ENCODE measurements around the gene SV2B.

DNA sequence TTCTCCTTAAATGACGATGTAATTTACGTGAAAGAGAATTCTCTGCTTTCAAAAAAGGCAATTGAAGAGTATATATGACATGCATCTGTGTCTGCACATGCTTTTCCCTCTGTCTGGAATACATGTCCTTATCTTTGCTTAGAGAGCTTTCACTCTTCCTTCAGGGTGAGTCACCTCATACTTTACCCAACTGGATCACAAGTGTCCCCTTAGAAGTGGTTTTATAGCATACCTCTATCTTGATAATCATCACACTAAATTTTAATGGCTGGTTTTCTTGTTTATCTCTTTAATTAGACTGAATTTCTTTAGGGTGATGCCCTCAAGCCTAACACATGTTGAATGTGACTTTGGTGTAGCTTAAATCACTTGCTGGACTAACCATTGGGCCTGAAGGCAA, 178.9 kb downstream of the SV2B start:
- no peak for TF ChIP-seq CTCF (IDR thresholded peaks at IDR 0.05)
- no peak for TF ChIP-seq POLR2A (IDR thresholded peaks at IDR 0.05)

All from testis (tissue), 2 donors.